GM23338 (cell line): ENCODE results near the gene CADPS. TPM values are rescaled to one million over a fixed set of nuclear protein-coding genes. Genes with fewer than 3 reads are reported as not detected.

Experiments used
- ATAC-seq: fragments of 200-7000 bp; cut with Tn5 transposase; 3 replicates; pipeline ENCODE4 v1.9.1; 2020
- DNase-seq: peaks from one replicate; pipeline ENCODE4 v3.0.0-alpha.2; 2015; ENCODE audit warnings: low spot score
- H2AFZ ChIP-seq: fragments of 200-600 bp; sonication (generic); 2 replicates; pipeline ENCODE4 v1.8.0; 2016; ENCODE audit warnings: antibody characterized with exemption, mild to moderate bottlenecking, moderate library complexity
- H3F3A ChIP-seq: fragments of 200-600 bp; sonication (generic); replicated peaks from 2 replicates; pipeline ENCODE4 v1.8.0; 2017; ENCODE audit warnings: antibody characterized with exemption, mixed run types, low read depth
- H3K27ac ChIP-seq: fragments of 200-600 bp; sonication (generic); 2 replicates; pipeline ENCODE4 v1.6.1; 2016; ENCODE audit warnings: low read depth
- H3K27me3 ChIP-seq: fragments of 200-600 bp; sonication (generic); 2 replicates; pipeline ENCODE4 v1.8.0; 2016; ENCODE audit warnings: mild to moderate bottlenecking, mixed run types, moderate library complexity; ENCODE audit not compliant: insufficient read depth
- H3K36me3 ChIP-seq: fragments of 200-600 bp; sonication (generic); 2 replicates; pipeline ENCODE4 v1.8.0; 2016; ENCODE audit warnings: mild to moderate bottlenecking; ENCODE audit not compliant: insufficient read depth
- H3K4me1 ChIP-seq: fragments of 200-600 bp; sonication (generic); 2 replicates; pipeline ENCODE4 v1.8.0; 2016; ENCODE audit warnings: mild to moderate bottlenecking, moderate library complexity; ENCODE audit not compliant: insufficient read depth
- H3K4me2 ChIP-seq: fragments of 200-600 bp; sonication (generic); 2 replicates; pipeline ENCODE4 v1.7.1; 2017; ENCODE audit warnings: mixed run types
- H3K4me3 ChIP-seq: fragments of 200-600 bp; sonication (generic); 2 replicates; pipeline ENCODE4 v1.6.1; 2016; ENCODE audit warnings: mixed run types
- H3K79me2 ChIP-seq: fragments of 200-600 bp; sonication (generic); replicated peaks from 2 replicates; pipeline ENCODE4 v1.8.0; 2017; ENCODE audit warnings: mild to moderate bottlenecking; ENCODE audit not compliant: insufficient read depth
- H3K9me2 ChIP-seq: fragments of 200-600 bp; sonication (generic); 2 replicates; pipeline ENCODE4 v1.8.0; 2017; ENCODE audit not compliant: insufficient read depth
- H4K20me1 ChIP-seq: fragments of 200-600 bp; sonication (generic); replicated peaks from 2 replicates; pipeline ENCODE4 v1.8.0; 2017; ENCODE audit warnings: mild to moderate bottlenecking; ENCODE audit not compliant: insufficient read depth
- H3K27ac Mint-ChIP-seq: 2 replicates; pipeline ENCODE4 v1.8.0; 2020; ENCODE audit warnings: inconsistent platforms, mild to moderate bottlenecking, moderate library complexity, mixed read lengths
- H3K27me3 Mint-ChIP-seq: 3 replicates; pipeline ENCODE4 v1.8.0; 2022; ENCODE audit warnings: low read depth, mild to moderate bottlenecking, moderate library complexity, mixed read lengths, inconsistent platforms; ENCODE audit not compliant: insufficient read depth, poor library complexity
- H3K36me3 Mint-ChIP-seq: 3 replicates; pipeline ENCODE4 v1.8.0; 2021; ENCODE audit warnings: low read depth, mild to moderate bottlenecking, inconsistent platforms, moderate library complexity, mixed read lengths
- H3K4me1 Mint-ChIP-seq: 3 replicates; pipeline ENCODE4 v1.8.0; 2020; ENCODE audit warnings: mild to moderate bottlenecking, inconsistent platforms, mixed read lengths
- H3K4me3 Mint-ChIP-seq: 3 replicates; pipeline ENCODE4 v1.8.0; 2021; ENCODE audit warnings: moderate library complexity, mild to moderate bottlenecking, inconsistent platforms, mixed read lengths
- H3K9me3 Mint-ChIP-seq: 3 replicates; pipeline ENCODE4 v1.8.0; 2020; ENCODE audit warnings: moderate library complexity, mild to moderate bottlenecking, inconsistent platforms, mixed read lengths
- CREB1 ChIP-seq: fragments of 250-450 bp; sonication (Bioruptor Pico); IDR thresholded peaks from 2 replicates; pipeline ENCODE4 v1.5.0; 2020; ENCODE audit warnings: low read depth, mild to moderate bottlenecking, moderate library complexity
- CTCF ChIP-seq, 2 experiments: fragments of 200-600 bp in 1 of 2; sonication (generic) in 1 of 2; conservative IDR thresholded peaks; 2 replicates each; pipeline versions ENCODE4 v1.5.1 to v1.6.1; 2016 to 2017; ENCODE audit warnings: antibody characterized with exemption in 2 of 2, low read depth in 2 of 2, mild to moderate bottlenecking in 2 of 2, moderate library complexity in 1 of 2
- ETS1 ChIP-seq: IDR thresholded peaks from 2 replicates; pipeline ENCODE4 v1.6.1; 2016; ENCODE audit warnings: antibody characterized with exemption
- EZH2 ChIP-seq: fragments of 200-600 bp; sonication (generic); IDR thresholded peaks from one replicate; pipeline ENCODE4 v1.8.0; 2017; ENCODE audit warnings: antibody characterized with exemption, mild to moderate bottlenecking, low read depth; ENCODE audit not compliant: unreplicated experiment
- JUNB ChIP-seq: IDR thresholded peaks from one replicate; pipeline ENCODE4 v1.6.1; 2016; ENCODE audit warnings: antibody characterized with exemption; ENCODE audit not compliant: unreplicated experiment
- NANOG ChIP-seq: IDR thresholded peaks from 2 replicates; pipeline ENCODE4 v1.6.1; 2016; ENCODE audit warnings: antibody characterized with exemption, borderline replicate concordance
- POLR2AphosphoS5 ChIP-seq: IDR thresholded peaks from 2 replicates; pipeline ENCODE4 v1.6.1; 2016; ENCODE audit warnings: antibody characterized with exemption, low read depth
- STAT1 ChIP-seq: IDR thresholded peaks from one replicate; pipeline ENCODE4 v1.6.1; 2016; ENCODE audit warnings: antibody characterized with exemption; ENCODE audit not compliant: unreplicated experiment
- ZNF331 ChIP-seq: fragments of 250-450 bp; sonication (Bioruptor Pico); IDR thresholded peaks from 2 replicates; pipeline ENCODE4 v1.5.0; 2020; ENCODE audit warnings: low read depth, mild to moderate bottlenecking, moderate library complexity
- polyA plus RNA-seq: library from polyadenylated mRNA; unstranded; fragments of >200 nt; fragmentation: Nextera tagmentation; extraction: Ambion mirVana; gene quantifications from 2 replicates; pipeline ENCODE4 v1.2.1, GENCODE V29; 2016
- total RNA-seq: library from RNA; depleted of rRNA; stranded (reverse); fragments of >200 nt; shearing (Covaris generic); gene quantifications from 2 replicates; pipeline ENCODE4 v1.2.3, GENCODE V29; 2014

CADPS gene
- total and polyA plus RNA-seq, 2 experiments from 2014 or later, result 14.7 to 22.0 TPM

GRCh38 chr3:62557450-62557849 is 317.8 kb downstream of the CADPS start:
- peaks cover 5% of the 10 kb centered on the region for H3K27me3 Mint-ChIP-seq
- H4K20me1 ChIP-seq, result no peaks in the 10 kb centered on the region

DNA sequence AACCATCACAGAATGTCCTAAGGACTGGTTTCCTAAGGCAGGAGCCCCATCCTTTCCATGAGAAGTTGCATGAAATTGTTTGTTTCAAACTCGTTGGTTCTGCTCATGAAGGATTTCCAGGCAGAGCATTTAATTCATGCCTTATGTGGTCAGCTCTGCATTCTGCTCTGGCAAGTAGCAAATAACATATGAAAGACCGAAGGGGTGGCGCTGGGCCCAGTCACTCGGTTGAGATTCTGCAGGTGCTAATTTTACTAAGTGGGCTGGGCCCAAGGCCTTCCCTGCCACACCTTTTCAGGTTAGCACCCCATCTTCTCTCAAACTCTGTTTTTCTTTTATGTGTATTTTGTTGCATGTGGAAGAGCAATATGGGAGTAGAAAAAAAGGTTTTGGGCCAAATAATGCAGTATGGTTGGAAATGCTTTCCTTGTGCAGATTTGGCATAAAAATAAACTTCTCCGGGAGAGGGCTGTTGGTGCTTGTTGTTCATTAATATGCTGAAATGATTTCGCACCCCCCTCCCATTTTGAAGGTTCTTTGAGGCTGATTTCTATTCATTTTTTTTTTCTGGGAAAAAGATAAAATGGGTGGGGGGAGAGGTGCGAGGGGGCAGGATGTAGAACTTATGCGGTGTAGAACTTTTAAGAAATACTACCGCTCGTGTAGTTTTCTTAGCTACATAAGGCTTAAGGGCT is 318.9 kb downstream of the CADPS start:
- Mint-ChIP-seq H3K27me3 (peaks cover 5% of the 10 kb centered on the region), H3K4me3 (no peak overlapping the region), H3K36me3 (no peaks in the 10 kb centered on the region), H3K27ac (no peak overlapping the region), H3K4me1 (peaks cover 15% of the 10 kb centered on the region), H3K9me3 (no peaks in the 10 kb centered on the region)
- no peaks in the 10 kb centered on the region for H3K36me3 ChIP-seq
- no peaks in the 10 kb centered on the region for H3K79me2 ChIP-seq
- H3K4me3 ChIP-seq, result no peak overlapping the region
- peak; percentile 72 for ATAC-seq
- H2AFZ ChIP-seq, result no peak overlapping the region
- H3F3A ChIP-seq, result no peaks in the 10 kb centered on the region
- DNase-seq, result peak; percentile 66
- TF ChIP-seq EZH2, result no peak
- no peak overlapping the region for H3K27ac ChIP-seq
- peaks cover 12% of the 10 kb centered on the region for H3K4me1 ChIP-seq
- H3K9me2 ChIP-seq, result no peaks in the 10 kb centered on the region
- H4K20me1 ChIP-seq, result no peaks in the 10 kb centered on the region
- H3K27me3 ChIP-seq, result no peaks in the 10 kb centered on the region
- H3K4me2 ChIP-seq, result peak overlapping the region; percentile 8

More at GRCh38 chr3:62557450-62557849, 317.8 kb downstream of the CADPS start:
- Histone ChIP-seq H3K4me3 (no peak overlapping the region), H3K79me2 (no peaks in the 10 kb centered on the region), H3K27ac (no peak overlapping the region), H2AFZ (no peak overlapping the region), H3K4me2 (no peak overlapping the region), H3K4me1 (peaks cover 12% of the 10 kb centered on the region), H3F3A (no peaks in the 10 kb centered on the region), H3K36me3 (no peaks in the 10 kb centered on the region), H3K27me3 (no peaks in the 10 kb centered on the region), H3K9me2 (no peaks in the 10 kb centered on the region)
- no peak overlapping the region for H3K4me3 Mint-ChIP-seq
- no peak for TF ChIP-seq JUNB
- TF ChIP-seq ZNF331 (CRISPR knock-in tag), result no peak
- no peak for TF ChIP-seq EZH2
- TF ChIP-seq ETS1, result no peak
- no peak for TF ChIP-seq NANOG
- no peak for TF ChIP-seq STAT1
- TF ChIP-seq POLR2AphosphoS5, result no peak
- TF ChIP-seq CREB1 (CRISPR knock-in tag), result no peak
- no peaks in the 10 kb centered on the region for H3K9me3 Mint-ChIP-seq
- DNase-seq (no peak), ATAC-seq (no peak)
- no peak overlapping the region for H3K27ac Mint-ChIP-seq
- no peaks in the 10 kb centered on the region for H3K36me3 Mint-ChIP-seq
- H3K4me1 Mint-ChIP-seq, result peaks cover 15% of the 10 kb centered on the region

DNA sequence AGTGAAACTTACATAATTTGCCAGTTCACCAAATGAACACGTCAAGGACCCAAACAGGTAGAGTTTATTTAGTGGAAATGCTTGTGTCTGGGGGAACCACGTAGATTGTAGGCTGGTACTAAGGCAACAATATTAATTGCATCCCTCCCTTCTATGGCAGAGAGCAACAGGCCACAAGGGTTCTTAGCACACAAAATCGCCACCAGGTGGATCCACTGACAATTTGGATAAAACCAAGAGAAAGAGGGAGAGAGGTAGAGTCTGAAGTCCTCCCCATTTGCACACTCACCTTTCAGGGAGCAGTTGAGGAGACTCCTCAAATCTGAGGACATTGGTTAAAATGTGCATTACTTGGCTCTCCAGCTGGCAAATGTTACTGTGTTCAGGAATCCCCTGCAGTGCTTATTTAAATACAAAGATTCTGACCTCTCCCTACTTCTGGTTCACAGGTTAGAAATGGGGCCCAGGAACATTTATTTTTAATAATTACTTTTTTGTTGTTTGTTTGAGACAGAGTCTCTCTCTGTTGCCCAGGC is 320.9 kb downstream of the CADPS start:
- TF ChIP-seq CTCF (conservative IDR thresholded peaks at IDR 0.05; ENCODE audit: low read depth in 2 of 2) (peak; percentile 65 to 71), ZNF331 (CRISPR knock-in tag) (no peak)
- H3K79me2 ChIP-seq, result no peaks in the 10 kb centered on the region
- peaks cover 5% of the 10 kb centered on the region for H3K27me3 Mint-ChIP-seq
- no peaks in the 10 kb centered on the region for H4K20me1 ChIP-seq
- no peak overlapping the region for H3K27ac Mint-ChIP-seq
- ATAC-seq (peak; percentile 64), DNase-seq (peak; percentile 73)
- H3K9me3 Mint-ChIP-seq, result no peaks in the 10 kb centered on the region
- H3K4me3 Mint-ChIP-seq, result no peak overlapping the region
- H3F3A ChIP-seq, result no peaks in the 10 kb centered on the region
- no peaks in the 10 kb centered on the region for H3K36me3 ChIP-seq
- no peaks in the 10 kb centered on the region for H3K27me3 ChIP-seq
- peaks cover 22% of the 10 kb centered on the region for H3K4me1 Mint-ChIP-seq
- H3K4me3 ChIP-seq, result no peak overlapping the region
- no peak overlapping the region for H3K27ac ChIP-seq
- H3K4me1 ChIP-seq, result peaks cover 12% of the 10 kb centered on the region
- H3K36me3 Mint-ChIP-seq, result no peaks in the 10 kb centered on the region
- no peak overlapping the region for H2AFZ ChIP-seq
- H3K9me2 ChIP-seq, result no peaks in the 10 kb centered on the region
- H3K4me2 ChIP-seq, result no peak overlapping the region
